Thyroid gland (tissue), 4 donors: ENCODE data around the gene PPP1R15A.

Source experiments
- CTCF ChIP-seq, 6 experiments: fragments of 200-600 bp in 3 of 6; fragments of 450-650 bp in 3 of 6; sonication (generic) in 3 of 6; IDR thresholded peaks; one replicate each; pipeline ENCODE4 v1.5.1; 2016 to 2019; ENCODE audit warnings: antibody characterized with exemption in 6 of 6, mild to moderate bottlenecking in 2 of 6, inconsistent platforms in 1 of 6, moderate library complexity in 1 of 6
- POLR2A ChIP-seq, 2 donors: fragments of 450-650 bp; IDR thresholded peaks; one replicate each; pipeline ENCODE4 v1.6.1; 2017; ENCODE audit warnings: antibody characterized with exemption in 2 of 2, mild to moderate bottlenecking in 2 of 2, moderate library complexity in 1 of 2

GRCh38 chr19:48830965-48831364 lies 41.3 kb upstream of the PPP1R15A start:
- TF ChIP-seq CTCF (IDR thresholded peaks at IDR 0.05) (no peak), POLR2A (IDR thresholded peaks at IDR 0.05) (no peak)
